Endodermal cell (in vitro differentiated cells): ENCODE data around the gene SLC16A12. TPM values are rescaled to one million over a fixed set of nuclear protein-coding genes. Genes with fewer than 3 reads are reported as not detected.

Experiments used
- DNase-seq: peaks from one replicate; pipeline ENCODE4 v3.0.0-alpha.2; 2017
- H3K27ac ChIP-seq: 2 replicates; pipeline ENCODE4 v1.5.1; 2013; ENCODE audit warnings: mild to moderate bottlenecking, low read depth, low read length, moderate library complexity
- H3K27me3 ChIP-seq: 2 replicates; pipeline ENCODE4 v1.6.1; 2013; ENCODE audit warnings: mild to moderate bottlenecking, low read length, moderate library complexity; ENCODE audit not compliant: insufficient read depth, control insufficient read depth, poor library complexity, severe bottlenecking
- H3K36me3 ChIP-seq: 2 replicates; pipeline ENCODE4 v1.7.0; 2013; ENCODE audit warnings: mild to moderate bottlenecking, low read length, moderate library complexity; ENCODE audit not compliant: control insufficient read depth, insufficient read depth
- H3K4me1 ChIP-seq: one replicate; pipeline ENCODE4 v1.7.0; 2013; ENCODE audit warnings: low read length; ENCODE audit not compliant: control insufficient read depth, insufficient read depth
- H3K4me3 ChIP-seq: 2 replicates; pipeline ENCODE4 v1.5.1; 2013; ENCODE audit warnings: mild to moderate bottlenecking, low read length, moderate library complexity
- H3K9ac ChIP-seq: 2 replicates; pipeline ENCODE4 v1.6.1; 2013; ENCODE audit warnings: mild to moderate bottlenecking, low read length, moderate library complexity; ENCODE audit not compliant: poor library complexity, severe bottlenecking; ENCODE audit errors: extremely low read depth
- H3K9me3 ChIP-seq: 2 replicates; pipeline ENCODE4 v1.6.1; 2013; ENCODE audit warnings: mild to moderate bottlenecking, low read length, moderate library complexity; ENCODE audit not compliant: control insufficient read depth
- H3K27ac Mint-ChIP-seq: 2 replicates; pipeline ENCODE4 v1.8.0; 2020; ENCODE audit warnings: mixed read lengths
- H3K27me3 Mint-ChIP-seq: 2 replicates; pipeline ENCODE4 v1.8.0; 2021; ENCODE audit warnings: mild to moderate bottlenecking, mixed read lengths; ENCODE audit not compliant: insufficient read depth
- H3K36me3 Mint-ChIP-seq: 2 replicates; pipeline ENCODE4 v1.8.0; 2020; ENCODE audit warnings: low read depth, mixed read lengths
- H3K4me1 Mint-ChIP-seq: 2 replicates; pipeline ENCODE4 v1.8.0; 2020; ENCODE audit warnings: mixed read lengths
- H3K4me3 Mint-ChIP-seq: 2 replicates; pipeline ENCODE4 v1.8.0; 2020; ENCODE audit warnings: mild to moderate bottlenecking, moderate library complexity, mixed read lengths
- H3K9me3 Mint-ChIP-seq: 2 replicates; pipeline ENCODE4 v1.8.0; 2020; ENCODE audit warnings: mild to moderate bottlenecking, mixed read lengths
- CTCF ChIP-seq: fragments of 200-600 bp; sonication (generic); conservative IDR thresholded peaks from 2 replicates; pipeline ENCODE4 v1.5.0; 2021; ENCODE audit warnings: antibody characterized with exemption, mild to moderate bottlenecking
- WGBS, 2 experiments: methylation state at CpG; one replicate each; pipeline versions ENCODE4 v1.1.5 to v1.1.7; 2013; ENCODE audit warnings: missing lambda C conversion rate in 2 of 2, mixed read lengths in 1 of 2; ENCODE audit not compliant: insufficient coverage in 1 of 2, insufficient read length in 1 of 2; 5-methylcytosine and 5-hydroxymethylcytosine counted together
- total RNA-seq, 2 donors: library from RNA; stranded (reverse); fragmentation: NEBNext Ultra II Directional in 1 of 2; extraction: Animal tissue kit (Norgen Biotek cat#: 25700) in 1 of 2; gene quantifications; 2 replicates in 1 of 2; 3 replicates in 1 of 2; pipeline ENCODE4 v1.2.1, GENCODE V29; 2021

SLC16A12 gene
- total RNA-seq, 2 donors from 2014 or later, result 0.33 to 2.3 TPM

GRCh38 chr10:89482256-89482655, 53.1 kb downstream of the SLC16A12 start:
- Histone ChIP-seq H3K27ac (no peak overlapping the region), H3K36me3 (no peaks in the 10 kb centered on the region), H3K9me3 (no peaks in the 10 kb centered on the region), H3K9ac (no peak overlapping the region), H3K4me3 (no peak overlapping the region), H3K4me1 (no peaks in the 10 kb centered on the region), H3K27me3 (no peaks in the 10 kb centered on the region)
- H3K27me3 Mint-ChIP-seq, result no peaks in the 10 kb centered on the region
- 91 to 93% methylated on average over 3 of the region's 3 CpGs for WGBS, 2 experiments
- peaks cover 4% of the 10 kb centered on the region for H3K9me3 Mint-ChIP-seq
- peaks cover 15% of the 10 kb centered on the region for H3K4me1 Mint-ChIP-seq
- H3K36me3 Mint-ChIP-seq, result peaks cover 2% of the 10 kb centered on the region
- H3K27ac Mint-ChIP-seq, result no peak overlapping the region
- DNase-seq, result no peak
- no peak overlapping the region for H3K4me3 Mint-ChIP-seq
- TF ChIP-seq CTCF, result no peak

- H3K27ac ChIP-seq, result no peak overlapping the region
Measured at GRCh38 chr10:89481662-89482061, 53.7 kb downstream of the SLC16A12 start.

GRCh38 chr10:89479771-89480446, 55.5 kb downstream of the SLC16A12 start:
- Mint-ChIP-seq H3K4me1 (peaks cover 28% of the 10 kb centered on the region), H3K4me3 (no peak overlapping the region), H3K27ac (no peak overlapping the region), H3K36me3 (peaks cover 2% of the 10 kb centered on the region), H3K9me3 (peaks cover 4% of the 10 kb centered on the region), H3K27me3 (no peaks in the 10 kb centered on the region)
- H3K9me3 ChIP-seq, result no peaks in the 10 kb centered on the region
- no peak overlapping the region for H3K9ac ChIP-seq
- no peak for TF ChIP-seq CTCF
- no peak for DNase-seq
- H3K36me3 ChIP-seq, result no peaks in the 10 kb centered on the region
- no peak overlapping the region for H3K27ac ChIP-seq
- no peaks in the 10 kb centered on the region for H3K27me3 ChIP-seq
- H3K4me1 ChIP-seq, result no peaks in the 10 kb centered on the region
- no peak overlapping the region for H3K4me3 ChIP-seq
- WGBS, 2 experiments, result no CpG with 5 or more reads among the region's 1 CpG

More at GRCh38 chr10:89481662-89482061, 53.7 kb downstream of the SLC16A12 start:
- H3K4me1 Mint-ChIP-seq, result peaks cover 16% of the 10 kb centered on the region
- WGBS, 2 experiments, result 87 to 100% methylated on average over 2 to 3 of the region's 3 CpGs
- peaks cover 2% of the 10 kb centered on the region for H3K36me3 Mint-ChIP-seq
- Histone ChIP-seq H3K4me3 (no peak overlapping the region), H3K9ac (no peak overlapping the region), H3K36me3 (no peaks in the 10 kb centered on the region), H3K9me3 (no peaks in the 10 kb centered on the region), H3K4me1 (no peaks in the 10 kb centered on the region), H3K27me3 (no peaks in the 10 kb centered on the region)
- no peak overlapping the region for H3K27ac Mint-ChIP-seq
- DNase-seq, result no peak
- H3K27me3 Mint-ChIP-seq, result no peaks in the 10 kb centered on the region
- no peak for TF ChIP-seq CTCF
- H3K9me3 Mint-ChIP-seq, result peaks cover 4% of the 10 kb centered on the region
- no peak overlapping the region for H3K4me3 Mint-ChIP-seq
